Activated T-cell treated with anti-CD3 and anti-CD28 coated beads, Interleukin-2, amount 50 U/mL, for 72 hours (primary cell): Measurements from ENCODE around the gene BICD2. TPM values are rescaled to one million over a fixed set of nuclear protein-coding genes. Genes with fewer than 3 reads are reported as not detected.

Experiments used
- ATAC-seq, 2 donors: fragments of 150-1000 bp; cut with Tn5 transposase; replicated peaks in 1 of 2; 2 replicates each; pipeline ENCODE4 v1.10.0; 2021; ENCODE audit warnings: moderate library complexity in 2 of 2, mild to moderate bottlenecking in 1 of 2
- DNase-seq, 2 donors: peaks; one replicate each; pipeline ENCODE4 v3.0.0; 2021 to 2022; ENCODE audit warnings: mixed read lengths in 1 of 2
- H3K27ac Mint-ChIP-seq: one replicate; pipeline ENCODE4 v1.8.0; 2022; ENCODE audit warnings: mild to moderate bottlenecking, moderate library complexity, mixed read lengths
- H3K27me3 Mint-ChIP-seq: one replicate; pipeline ENCODE4 v1.8.0; 2022; ENCODE audit warnings: low read depth, mixed read lengths
- H3K36me3 Mint-ChIP-seq, 2 donors: one replicate each; pipeline ENCODE4 v1.8.0; 2022; ENCODE audit warnings: mixed read lengths in 2 of 2, mild to moderate bottlenecking in 1 of 2; ENCODE audit not compliant: insufficient read depth in 2 of 2
- H3K4me1 Mint-ChIP-seq: one replicate; pipeline ENCODE4 v1.8.0; 2022; ENCODE audit warnings: low read depth, mixed read lengths
- H3K4me3 Mint-ChIP-seq, 2 donors: one replicate each; pipeline ENCODE4 v1.8.0; 2022; ENCODE audit warnings: mild to moderate bottlenecking in 2 of 2, mixed read lengths in 2 of 2, moderate library complexity in 2 of 2
- H3K9me3 Mint-ChIP-seq, 2 donors: one replicate each; pipeline ENCODE4 v1.8.0; 2022; ENCODE audit warnings: mixed read lengths in 2 of 2
- total RNA-seq, 2 donors: library from RNA; stranded (reverse); gene quantifications; one replicate each; pipeline ENCODE4 v1.2.3, GENCODE V29; 2022

Gene BICD2
- total RNA-seq, 2 donors from 2014 or later, result 15.4 to 15.5 TPM

- H3K4me3 Mint-ChIP-seq, result peak overlapping the region; percentile 19 to 21
- DNase-seq (no peak), ATAC-seq (no peak)
- H3K4me1 Mint-ChIP-seq, result peaks cover 45% of the 10 kb centered on the region
- peak overlapping the region; percentile 15 for H3K27ac Mint-ChIP-seq
- peaks cover 0 to 2% of the 10 kb centered on the region in 2 donors for H3K36me3 Mint-ChIP-seq
- H3K9me3 Mint-ChIP-seq, result no peaks in the 10 kb centered on the region
- no peaks in the 10 kb centered on the region for H3K27me3 Mint-ChIP-seq
These were observed 2.7 kb upstream of the BICD2 start for GRCh38 chr9:92767066-92768054.

GRCh38 chr9:92764988-92765936, 629 bp upstream of the BICD2 start:
- peaks cover 59% of the 10 kb centered on the region for H3K4me1 Mint-ChIP-seq
- H3K36me3 Mint-ChIP-seq, result peaks cover 0 to 2% of the 10 kb centered on the region in 2 donors
- no peaks in the 10 kb centered on the region for H3K27me3 Mint-ChIP-seq
- H3K4me3 Mint-ChIP-seq, result peak overlapping the region; percentile 78 to 93
- DNase-seq (peak; percentile 98 to 99), ATAC-seq (peak; percentile 92 to 93)
- H3K27ac Mint-ChIP-seq, result peak overlapping the region; percentile 91
- H3K9me3 Mint-ChIP-seq, result no peaks in the 10 kb centered on the region

- H3K4me3 Mint-ChIP-seq, result peak overlapping the region; percentile 91 to 97
- H3K27me3 Mint-ChIP-seq, result no peaks in the 10 kb centered on the region
- peaks cover 0 to 2% of the 10 kb centered on the region in 2 donors for H3K36me3 Mint-ChIP-seq
- peak overlapping the region; percentile 86 for H3K27ac Mint-ChIP-seq
- no peaks in the 10 kb centered on the region for H3K9me3 Mint-ChIP-seq
- ATAC-seq (peak in 1 of 2 donors; percentile 3), DNase-seq (peak; percentile 49 to 54)
- peaks cover 61% of the 10 kb centered on the region for H3K4me1 Mint-ChIP-seq
These were observed 782 bp downstream of the BICD2 start for GRCh38 chr9:92763721-92764380.

- ATAC-seq (no peak), DNase-seq (peak in 1 of 2 donors; percentile 12)
- no peaks in the 10 kb centered on the region for H3K9me3 Mint-ChIP-seq
- peaks cover 0 to 2% of the 10 kb centered on the region in 2 donors for H3K36me3 Mint-ChIP-seq
- peaks cover 61% of the 10 kb centered on the region for H3K4me1 Mint-ChIP-seq
- H3K4me3 Mint-ChIP-seq, result peak overlapping the region; percentile 91 to 97
- H3K27me3 Mint-ChIP-seq, result no peaks in the 10 kb centered on the region
- H3K27ac Mint-ChIP-seq, result peak overlapping the region; percentile 25
These were observed 1.6 kb downstream of the BICD2 start for GRCh38 chr9:92762781-92763708.

- H3K4me3 Mint-ChIP-seq, result peak overlapping the region; percentile 91 to 97
- H3K4me1 Mint-ChIP-seq, result peaks cover 61% of the 10 kb centered on the region
- no peak overlapping the region for H3K27ac Mint-ChIP-seq
- H3K36me3 Mint-ChIP-seq, result peaks cover 0 to 2% of the 10 kb centered on the region in 2 donors
- no peak for ATAC-seq
- H3K27me3 Mint-ChIP-seq, result no peaks in the 10 kb centered on the region
- DNase-seq, result no peak
- no peaks in the 10 kb centered on the region for H3K9me3 Mint-ChIP-seq
These were observed 2.4 kb downstream of the BICD2 start for GRCh38 chr9:92762196-92762595.

GRCh38 chr9:92761686-92762085, 2.9 kb downstream of the BICD2 start:
- no peaks in the 10 kb centered on the region for H3K9me3 Mint-ChIP-seq
- peaks cover 0 to 2% of the 10 kb centered on the region in 2 donors for H3K36me3 Mint-ChIP-seq
- H3K27ac Mint-ChIP-seq, result no peak overlapping the region
- no peaks in the 10 kb centered on the region for H3K27me3 Mint-ChIP-seq
- H3K4me3 Mint-ChIP-seq, result peak overlapping the region; percentile 91 to 97
- H3K4me1 Mint-ChIP-seq, result peaks cover 57% of the 10 kb centered on the region
- ATAC-seq, result no peak
- no peak for DNase-seq

- peaks cover 1 to 4% of the 10 kb centered on the region in 2 donors for H3K36me3 Mint-ChIP-seq
- no peak for ATAC-seq
- H3K27ac Mint-ChIP-seq, result no peak overlapping the region
- no peaks in the 10 kb centered on the region for H3K27me3 Mint-ChIP-seq
- no peak overlapping the region for H3K4me3 Mint-ChIP-seq
- peaks cover 46% of the 10 kb centered on the region for H3K4me1 Mint-ChIP-seq
- no peak for DNase-seq
- no peaks in the 10 kb centered on the region for H3K9me3 Mint-ChIP-seq
These were observed 4.1 kb downstream of the BICD2 start for GRCh38 chr9:92760494-92760893.

- Mint-ChIP-seq H3K27me3 (no peaks in the 10 kb centered on the region), H3K27ac (no peak overlapping the region), H3K36me3 (peaks cover 3 to 5% of the 10 kb centered on the region in 2 donors), H3K4me1 (peaks cover 45% of the 10 kb centered on the region), H3K9me3 (peaks cover 0 to 1% of the 10 kb centered on the region in 2 donors), H3K4me3 (no peak overlapping the region)
- DNase-seq, result no peak
- ATAC-seq, result no peak
These were observed 4.6 kb downstream of the BICD2 start for GRCh38 chr9:92760070-92760469.

- no peak for DNase-seq
- Mint-ChIP-seq H3K4me3 (no peak overlapping the region), H3K27ac (no peak overlapping the region), H3K4me1 (peaks cover 45% of the 10 kb centered on the region), H3K9me3 (peaks cover 0 to 1% of the 10 kb centered on the region in 2 donors), H3K36me3 (peaks cover 3 to 4% of the 10 kb centered on the region in 2 donors), H3K27me3 (no peaks in the 10 kb centered on the region)
- no peak for ATAC-seq
These were observed 5.2 kb downstream of the BICD2 start for GRCh38 chr9:92759446-92759845.

GRCh38 chr9:92756792-92757191, 7.8 kb downstream of the BICD2 start:
- no peak overlapping the region for H3K4me3 Mint-ChIP-seq

GRCh38 chr9:92754091-92754745, 10.4 kb downstream of the BICD2 start:
- Mint-ChIP-seq H3K4me1 (peaks cover 50% of the 10 kb centered on the region), H3K9me3 (peaks cover 0 to 1% of the 10 kb centered on the region in 2 donors), H3K27me3 (no peaks in the 10 kb centered on the region), H3K4me3 (no peak overlapping the region), H3K27ac (no peak overlapping the region), H3K36me3 (peaks cover 3% of the 10 kb centered on the region in 2 donors)
- DNase-seq (no peak), ATAC-seq (no peak)

More at GRCh38 chr9:92756792-92757191, 7.8 kb downstream of the BICD2 start:
- no peaks in the 10 kb centered on the region for H3K27me3 Mint-ChIP-seq
- no peak overlapping the region for H3K27ac Mint-ChIP-seq
- no peak for ATAC-seq
- peaks cover 0 to 1% of the 10 kb centered on the region in 2 donors for H3K9me3 Mint-ChIP-seq
- H3K36me3 Mint-ChIP-seq, result peaks cover 3% of the 10 kb centered on the region in 2 donors
- peaks cover 48% of the 10 kb centered on the region for H3K4me1 Mint-ChIP-seq
- no peak for DNase-seq
